Activated CD4-positive, alpha-beta T cell treated with anti-CD3 and anti-CD28 coated beads, Interleukin-2, Interleukin-6, amounts not matched to agents 100 ng/mL and 50 ng/mL, durations not matched to agents 16 hours and 8 hours (primary cell): ENCODE data around the gene VMP1.

Source experiments
- DNase-seq: peaks from one replicate; pipeline ENCODE4 v3.0.0-alpha.2; 2020

VMP1 gene

DNA sequence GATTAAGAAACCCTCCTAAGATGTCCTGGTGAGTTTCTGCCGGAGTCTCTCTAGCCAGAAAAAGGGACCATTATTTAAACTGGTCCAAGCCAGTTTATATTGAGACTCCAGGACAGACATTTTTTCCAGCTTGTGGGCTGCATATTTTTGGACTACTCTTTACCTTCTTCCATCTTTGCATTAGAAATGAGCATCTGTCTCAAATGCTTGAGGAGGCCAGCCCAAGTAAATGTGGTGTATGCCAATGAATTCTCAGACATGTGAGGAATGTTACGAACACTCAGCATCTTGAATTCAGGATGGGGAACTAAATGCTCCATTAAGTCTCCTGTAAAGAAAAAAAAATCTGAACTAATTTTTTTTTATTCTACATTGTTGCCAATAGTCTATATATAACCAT, 166.9 kb downstream of the VMP1 start:
- DNase-seq, result no peak

GRCh38 chr17:59876107-59876506, 168.7 kb downstream of the VMP1 start:
- no peak for DNase-seq

DNA sequence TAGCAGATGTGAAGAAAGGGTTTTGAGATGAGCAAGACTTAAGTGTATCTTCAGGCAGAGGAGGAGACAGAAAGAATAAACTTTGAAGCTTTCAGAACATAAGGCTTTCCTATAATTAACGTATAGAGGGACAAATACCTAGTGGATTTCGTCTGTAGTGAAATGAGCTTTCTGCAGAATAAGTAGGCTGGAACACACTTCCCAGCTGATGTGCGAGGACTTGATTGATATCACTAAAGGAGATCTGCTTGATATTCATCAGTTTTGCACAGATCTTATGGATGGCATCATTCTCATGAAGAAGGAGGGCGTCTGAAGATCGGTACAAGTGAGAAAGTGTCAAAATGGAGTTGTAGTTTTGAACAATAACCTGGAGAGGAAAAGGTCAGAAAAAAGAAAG, 170.5 kb downstream of the VMP1 start:
- DNase-seq, result no peak

DNA sequence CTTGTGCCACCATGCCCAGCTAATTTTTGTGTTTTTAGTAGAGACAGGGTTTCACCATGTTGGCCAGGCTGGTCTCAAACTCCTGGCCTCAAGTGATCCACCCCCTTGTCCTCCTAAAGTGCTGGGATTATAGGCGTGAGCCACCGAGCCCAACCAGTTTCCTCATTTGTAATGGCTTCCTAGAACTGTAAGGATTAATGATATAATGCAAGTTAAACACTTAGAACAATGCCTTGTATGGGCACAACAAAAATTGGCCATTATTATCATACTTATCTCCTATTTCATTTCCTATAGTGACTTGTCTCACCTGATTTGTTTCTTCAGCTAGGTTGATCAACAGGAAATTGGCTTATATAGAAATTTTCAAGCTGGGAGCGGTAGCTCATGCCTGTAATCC, 171.2 kb downstream of the VMP1 start:
- DNase-seq, result no peak

- DNase-seq, result no peak
Measured at GRCh38 chr17:59884861-59885260, 177.4 kb downstream of the VMP1 start.

- no peak for DNase-seq
Measured at GRCh38 chr17:59888145-59888750, 180.8 kb downstream of the VMP1 start.

DNA sequence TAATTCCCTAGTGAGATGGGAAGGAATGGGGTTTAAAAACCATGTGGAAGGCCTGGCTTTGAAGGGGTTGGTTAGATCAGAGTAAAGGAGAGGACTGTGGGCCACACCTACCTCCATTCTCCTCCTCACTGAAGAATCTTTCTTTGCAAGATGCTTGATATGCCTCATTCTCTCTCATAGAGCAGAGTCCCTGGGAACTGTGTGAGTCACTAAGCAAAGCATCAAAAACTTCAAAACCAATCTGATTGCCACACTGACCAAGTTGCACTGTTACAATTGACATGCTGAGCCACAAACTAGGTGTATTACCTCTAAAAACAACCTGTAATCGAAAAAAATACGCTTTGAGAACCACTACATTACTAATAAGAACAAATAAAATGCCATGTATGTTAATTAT, 183.3 kb downstream of the VMP1 start:
- DNase-seq, result peak; percentile 18
